HEK293T (cell line): ENCODE results near the gene GOLGA6D.
A peak's percentile ranks its signal among the peaks of the same experiment; 100 is the strongest.
"Not testable (repeated sequence)": the region's sequence is repeated elsewhere in the genome, so short reads cannot be mapped to it uniquely, and the experiment has no call there.

ENCODE experiments used
- CTCF ChIA-PET: fragments of 350-600 bp; formaldehyde crosslinking; extraction: SDS; loops from one replicate; lab custom pipeline; 2021; ENCODE audit warnings: antibody characterized with exemption, inconsistent platforms; lab: Yijun Ruan, JAX
- POLR2A ChIA-PET: fragments of 350-600 bp; formaldehyde crosslinking; extraction: SDS; loops from one replicate; lab custom pipeline; 2020; ENCODE audit warnings: antibody characterized with exemption, inconsistent platforms; lab: Yijun Ruan, JAX
- DNase-seq: peaks from one replicate; pipeline ENCODE4 v3.0.0; 2012; ENCODE audit warnings: mixed read lengths; ENCODE audit errors: extremely low spot score
- ARNT ChIP-seq: fragments of 450-650 bp; IDR thresholded peaks from 2 replicates; pipeline ENCODE4 v1.6.1; 2017; ENCODE audit warnings: mild to moderate bottlenecking
- BHLHE40 ChIP-seq: fragments of 450-650 bp; IDR thresholded peaks from 2 replicates; pipeline ENCODE4 v1.6.1; 2016; ENCODE audit warnings: mild to moderate bottlenecking, moderate library complexity, borderline replicate concordance
- CTBP1 ChIP-seq: fragments of 450-650 bp; IDR thresholded peaks from 2 replicates; pipeline ENCODE4 v1.6.1; 2016; ENCODE audit warnings: borderline replicate concordance
- ELF4 ChIP-seq: fragments of 450-650 bp; IDR thresholded peaks from 2 replicates; pipeline ENCODE4 v1.6.1; 2017; ENCODE audit warnings: antibody characterized with exemption
- FOXA1 ChIP-seq: fragments of 450-650 bp; IDR thresholded peaks from 2 replicates; pipeline ENCODE4 v1.6.1; 2016; ENCODE audit warnings: mild to moderate bottlenecking
- FOXK2 ChIP-seq: fragments of 450-650 bp; IDR thresholded peaks from 2 replicates; pipeline ENCODE4 v1.6.1; 2016; ENCODE audit warnings: mild to moderate bottlenecking
- FOXM1 ChIP-seq: fragments of 450-650 bp; IDR thresholded peaks from 2 replicates; pipeline ENCODE4 v1.6.1; 2017; ENCODE audit warnings: mild to moderate bottlenecking, borderline replicate concordance
- HDGF ChIP-seq: fragments of 450-650 bp; IDR thresholded peaks from 2 replicates; pipeline ENCODE4 v1.6.1; 2017; ENCODE audit warnings: antibody characterized with exemption, borderline replicate concordance
- L3MBTL2 ChIP-seq: fragments of 450-650 bp; conservative IDR thresholded peaks from 2 replicates; pipeline ENCODE4 v1.6.1; 2016; ENCODE audit warnings: mild to moderate bottlenecking
- LEF1 ChIP-seq: fragments of 450-650 bp; IDR thresholded peaks from 2 replicates; pipeline ENCODE4 v1.6.1; 2017; ENCODE audit warnings: mild to moderate bottlenecking, borderline replicate concordance
- NFRKB ChIP-seq: fragments of 450-650 bp; IDR thresholded peaks from 2 replicates; pipeline ENCODE4 v1.6.1; 2016; ENCODE audit warnings: mild to moderate bottlenecking, moderate library complexity
- SP1 ChIP-seq: fragments of 450-650 bp; IDR thresholded peaks from 2 replicates; pipeline ENCODE4 v1.6.1; 2017
- SUZ12 ChIP-seq: fragments of 450-650 bp; IDR thresholded peaks from 2 replicates; pipeline ENCODE4 v1.6.1; 2016; ENCODE audit warnings: mild to moderate bottlenecking
- TARDBP ChIP-seq: fragments of 450-650 bp; IDR thresholded peaks from 2 replicates; pipeline ENCODE4 v1.6.1; 2016
- ZNF384 ChIP-seq: fragments of 450-650 bp; IDR thresholded peaks from 2 replicates; pipeline ENCODE4 v1.6.1; 2016
- TF ChIP-seq, protein P1 (sequence below): fragments of 450-650 bp; IDR thresholded peaks from 2 replicates; pipeline ENCODE4 v1.6.1; 2016

Gene GOLGA6D

DNA sequence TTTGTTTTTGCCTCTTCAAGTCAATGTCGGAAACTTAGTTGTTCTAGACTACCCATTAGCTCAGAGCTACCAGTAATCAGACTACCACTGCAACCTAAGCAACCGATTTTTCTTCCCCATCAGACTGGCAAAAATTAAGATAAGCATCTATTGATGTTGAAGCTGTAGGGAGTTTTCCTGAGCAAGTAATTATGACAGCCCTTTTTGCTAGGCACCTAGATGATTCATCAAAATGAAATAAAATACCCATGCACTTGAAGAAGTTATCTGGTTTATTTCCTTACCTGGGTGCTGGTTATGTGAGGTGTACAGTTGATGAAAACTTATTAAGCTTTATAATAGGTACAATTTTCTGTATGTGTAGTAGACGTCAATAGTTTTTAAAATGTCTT is 52.7 kb downstream of the GOLGA6D start:
- ChIA-PET CTCF (interaction anchor here (1.7 kb wide), 1 partner anchor 33 kb away, joined by 9 read pairs; no protein-coding TSS in a partner anchor), POLR2A (interaction anchor here (0.7 to 2.6 kb wide), 8 partner anchors 13 to 227 kb away, joined by 3 to 17 read pairs (median 3); partner anchors contain the start of genes MAN2C1 and NEIL1)
- TF ChIP-seq FOXK2 = no peak
- no peak for TF ChIP-seq NFRKB
- no peak for TF ChIP-seq ZNF384
- TF ChIP-seq L3MBTL2 = no peak
- TF ChIP-seq ARNT = no peak
- no peak for TF ChIP-seq BHLHE40
- TF ChIP-seq FOXA1 = no peak
- no peak for TF ChIP-seq LEF1
- TF ChIP-seq ELF4 = no peak
- TF ChIP-seq HDGF = no peak
- no peak for DNase-seq

GRCh38 chr15:75335705-75336355 is 53.2 kb downstream of the GOLGA6D start, which contains the start of gene COMMD4:
Gene COMMD4, plus strand, starts transcription at chr15:75336063. Its CDS starts 27 bp downstream, at chr15:75336090.
- TF ChIP-seq ELF4 = peak; percentile 26; the same call in 1 of the 2 replicates
- no peak for TF ChIP-seq FOXM1
- TF ChIP-seq TARDBP = no peak
- TF ChIP-seq, protein P1, sequence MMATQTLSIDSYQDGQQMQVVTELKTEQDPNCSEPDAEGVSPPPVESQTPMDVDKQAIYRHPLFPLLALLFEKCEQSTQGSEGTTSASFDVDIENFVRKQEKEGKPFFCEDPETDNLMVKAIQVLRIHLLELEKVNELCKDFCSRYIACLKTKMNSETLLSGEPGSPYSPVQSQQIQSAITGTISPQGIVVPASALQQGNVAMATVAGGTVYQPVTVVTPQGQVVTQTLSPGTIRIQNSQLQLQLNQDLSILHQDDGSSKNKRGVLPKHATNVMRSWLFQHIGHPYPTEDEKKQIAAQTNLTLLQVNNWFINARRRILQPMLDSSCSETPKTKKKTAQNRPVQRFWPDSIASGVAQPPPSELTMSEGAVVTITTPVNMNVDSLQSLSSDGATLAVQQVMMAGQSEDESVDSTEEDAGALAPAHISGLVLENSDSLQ = no peak
- no peak for TF ChIP-seq FOXK2
- TF ChIP-seq NFRKB = peak; percentile 65; the same call in 1 of the 2 replicates
- TF ChIP-seq LEF1 = no peak
- TF ChIP-seq L3MBTL2 = peak; percentile 99
- TF ChIP-seq ARNT = no peak; the same call in 1 of the 2 replicates
- TF ChIP-seq CTBP1 = no peak
- no peak for TF ChIP-seq BHLHE40
- TF ChIP-seq HDGF = no peak
- TF ChIP-seq SP1 = no peak
- TF ChIP-seq ZNF384 = no peak
- no peak for TF ChIP-seq SUZ12
- TF ChIP-seq FOXA1 = no peak
- DNase-seq = peak; percentile 81
- CTCF ChIA-PET = interaction anchor here (1.7 kb wide), 1 partner anchor 32 kb away, joined by 9 read pairs; no protein-coding TSS in a partner anchor
- POLR2A ChIA-PET = interaction anchor here (0.7 to 2.6 kb wide), 7 partner anchors 12 to 227 kb away, joined by 3 to 17 read pairs (median 3); partner anchors contain the start of genes MAN2C1 and NEIL1

DNA sequence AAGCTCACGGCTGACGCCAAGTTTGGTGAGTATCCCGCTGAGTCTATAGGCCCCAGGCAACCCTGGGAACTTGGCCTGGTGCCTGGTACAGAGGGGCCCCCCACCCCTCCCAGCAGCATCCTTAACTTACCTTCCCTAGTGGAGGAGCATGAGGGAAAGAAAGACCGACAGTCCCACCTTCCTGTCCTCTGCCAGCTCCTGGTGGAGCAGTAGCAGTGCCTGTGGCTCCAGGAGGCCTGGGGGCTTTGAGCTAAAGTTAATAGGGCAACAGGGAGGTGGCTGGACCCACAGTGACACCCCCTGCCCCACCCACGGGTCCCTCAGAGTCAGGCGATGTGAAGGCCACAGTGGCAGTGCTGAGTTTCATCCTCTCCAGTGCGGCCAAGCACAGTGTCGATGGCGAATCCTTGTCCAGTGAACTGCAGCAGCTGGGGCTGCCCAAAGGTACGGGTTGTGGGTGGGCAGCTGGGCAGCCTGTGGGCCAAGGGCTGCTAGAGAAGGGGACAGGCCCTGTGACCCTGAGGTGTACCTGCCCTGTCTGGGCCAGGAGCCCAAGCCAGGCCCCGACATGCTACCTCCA is 56.1 kb downstream of the GOLGA6D start:
- TF ChIP-seq HDGF (no peak), CTBP1 (no peak), L3MBTL2 (no peak), ELF4 (no peak), FOXK2 (no peak), ARNT (no peak)
- TF ChIP-seq, protein P1 = no peak
- DNase-seq = no peak
- CTCF ChIA-PET = no interaction called here
- POLR2A ChIA-PET = no interaction called here

DNA sequence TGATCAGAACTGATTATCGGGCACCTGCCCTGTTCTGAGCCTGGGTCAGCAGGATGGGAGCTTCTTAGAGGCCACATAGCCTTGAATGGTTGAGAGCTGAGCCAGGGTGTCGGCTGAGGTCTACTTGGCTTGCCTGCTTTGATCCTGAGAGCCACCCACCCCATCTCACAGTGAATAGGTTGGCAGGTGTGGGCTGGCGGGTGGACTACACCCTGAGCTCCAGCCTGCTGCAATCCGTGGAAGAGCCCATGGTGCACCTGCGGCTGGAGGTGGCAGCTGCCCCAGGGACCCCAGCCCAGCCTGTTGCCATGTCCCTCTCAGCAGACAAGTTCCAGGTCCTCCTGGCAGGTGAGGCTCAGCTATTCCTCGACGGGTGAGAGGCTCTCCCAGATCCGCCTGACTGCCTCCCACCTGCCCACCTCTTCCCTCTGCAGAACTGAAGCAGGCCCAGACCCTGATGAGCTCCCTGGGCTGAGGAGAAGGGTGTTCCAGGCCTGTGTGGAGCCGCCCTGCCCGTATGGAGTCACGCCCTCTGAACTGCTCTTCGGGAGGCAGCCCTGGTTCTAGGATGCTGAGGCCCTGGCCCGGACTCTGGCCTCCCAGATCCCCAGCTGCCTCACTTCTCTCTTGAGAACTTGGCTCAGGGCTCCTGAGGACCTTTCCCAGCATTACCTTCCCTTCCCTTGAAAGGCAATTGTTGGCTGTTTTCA is 57.1 kb downstream of the GOLGA6D start:
- ChIA-PET POLR2A (interaction anchor here (1.0 kb wide), 1 partner anchor 355 kb away, joined by 3 read pairs; no protein-coding TSS in a partner anchor), CTCF (no interaction called here)
- TF ChIP-seq, protein P1 = no peak
- TF ChIP-seq ARNT (no peak), CTBP1 (no peak), FOXA1 (no peak), LEF1 (no peak), ZNF384 (no peak), FOXM1 (no peak), NFRKB (no peak), ELF4 (no peak), BHLHE40 (no peak), FOXK2 (no peak)
- no peak for DNase-seq

DNA sequence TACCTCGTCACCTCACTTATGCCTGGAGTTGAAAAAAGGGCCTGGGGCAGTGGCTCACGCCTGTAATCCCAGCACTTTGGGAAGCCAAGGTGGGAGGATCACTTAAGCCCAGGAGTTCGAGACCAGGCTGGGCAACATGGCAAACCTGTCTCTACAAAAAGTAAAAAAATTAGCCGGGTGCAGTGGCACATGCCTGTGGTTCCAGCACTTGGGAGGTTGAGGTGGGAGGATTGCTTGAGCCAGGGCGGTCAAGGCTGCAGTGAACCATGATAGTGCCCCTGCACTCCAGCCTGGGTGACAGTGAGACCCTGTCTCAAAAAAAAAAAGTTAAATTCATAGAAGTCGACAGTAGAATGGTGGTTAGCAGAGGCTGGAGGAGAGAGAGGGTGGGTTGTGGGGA is 59.6 kb downstream of the GOLGA6D start:
- DNase-seq = no peak
- ChIA-PET POLR2A (no interaction called here), CTCF (no interaction called here)
- no peak for TF ChIP-seq FOXM1
- TF ChIP-seq ELF4 = no peak
- no peak for TF ChIP-seq FOXK2
- no peak for TF ChIP-seq SP1
- no peak for TF ChIP-seq SUZ12
- TF ChIP-seq, protein P1 = no peak
- TF ChIP-seq TARDBP = no peak
- TF ChIP-seq ZNF384 = no peak
- TF ChIP-seq HDGF = no peak
- TF ChIP-seq LEF1 = no peak
- TF ChIP-seq CTBP1 = no peak
- no peak for TF ChIP-seq L3MBTL2
- TF ChIP-seq ARNT = no peak

DNA sequence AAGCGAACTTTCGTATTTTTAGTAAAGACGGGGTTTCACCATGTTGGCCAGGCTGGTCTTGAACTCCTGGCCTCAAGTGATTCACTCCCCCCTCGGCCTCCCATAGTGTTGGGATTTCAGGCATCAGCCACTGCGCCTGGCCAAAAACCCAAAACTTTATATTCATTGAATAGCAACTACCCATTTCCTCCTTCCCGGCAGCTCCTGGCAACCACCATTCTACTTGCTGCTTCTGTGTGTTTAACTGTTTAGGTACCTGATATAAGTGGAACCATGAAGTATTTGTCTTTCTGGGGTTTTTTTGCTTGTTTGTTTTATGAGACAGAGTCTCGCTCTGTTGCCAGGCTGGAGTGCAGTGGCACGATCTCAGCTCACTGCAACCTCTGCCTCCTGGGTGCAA is 61.3 kb downstream of the GOLGA6D start:
- CTCF ChIA-PET, DNase-seq: not testable (repeated sequence)
- POLR2A ChIA-PET = interaction anchor here (1.0 kb wide), 1 partner anchor 25 kb away, joined by 5 read pairs; the partner anchor contains the start of gene MAN2C1
